Stimulated activated CD4-positive, alpha-beta T cell treated with anti-CD3 and anti-CD28 coated beads, Interleukin-4, amount 100 ng/mL, for 48 hours (primary cell): ENCODE measurements around the gene RARRES1.
A peak's percentile ranks its signal among the peaks of the same experiment; 100 is the strongest.

Source experiments
- DNase-seq, 2 donors: peaks; one replicate each; pipeline ENCODE4 v3.0.0-alpha.2; 2020; ENCODE audit warnings: low read depth in 2 of 2

The RARRES1 gene

GRCh38 chr3:158735296-158736033 is 3.2 kb upstream of the RARRES1 start:
- no peak for DNase-seq

GRCh38 chr3:158733656-158734055 is 1.4 kb upstream of the RARRES1 start:
- no peak for DNase-seq

- DNase-seq, result no peak
Observed at GRCh38 chr3:158732856-158733200, 571 bp upstream of the RARRES1 start.

- no peak for DNase-seq
Observed at GRCh38 chr3:158731486-158731885, 771 bp downstream of the RARRES1 start.

- DNase-seq, result no peak
Observed at GRCh38 chr3:158728851-158729250, 3.4 kb downstream of the RARRES1 start.

- no peak for DNase-seq
Observed at GRCh38 chr3:158728061-158728377, 4.2 kb downstream of the RARRES1 start.

GRCh38 chr3:158727206-158728060 is 4.8 kb downstream of the RARRES1 start:
- peak in 1 of 2 donors; percentile 16 for DNase-seq

- no peak for DNase-seq
Observed at GRCh38 chr3:158725348-158726011, 6.8 kb downstream of the RARRES1 start.

- DNase-seq, result no peak
Observed at GRCh38 chr3:158723991-158724390, 8.3 kb downstream of the RARRES1 start.

GRCh38 chr3:158722108-158722507 is 10.1 kb downstream of the RARRES1 start:
- no peak for DNase-seq

- DNase-seq, result no peak
Observed at GRCh38 chr3:158718490-158719170, 13.6 kb downstream of the RARRES1 start.

- DNase-seq, result no peak
Observed at GRCh38 chr3:158717576-158717975, 14.7 kb downstream of the RARRES1 start.

GRCh38 chr3:158713094-158713499 is 19.2 kb downstream of the RARRES1 start:
- DNase-seq, result no peak

- DNase-seq, result no peak
Observed at GRCh38 chr3:158712443-158712842, 19.8 kb downstream of the RARRES1 start.

- DNase-seq, result no peak
Observed at GRCh38 chr3:158711886-158712285, 20.4 kb downstream of the RARRES1 start.

GRCh38 chr3:158710601-158711000 is 21.7 kb downstream of the RARRES1 start:
- DNase-seq, result no peak

GRCh38 chr3:158709666-158710083 is 22.6 kb downstream of the RARRES1 start:
- DNase-seq, result no peak

GRCh38 chr3:158703566-158703965 is 28.7 kb downstream of the RARRES1 start:
- DNase-seq, result no peak

- DNase-seq, result no peak
Observed at GRCh38 chr3:158702815-158703481, 29.3 kb downstream of the RARRES1 start.

GRCh38 chr3:158701420-158702065 is 30.7 kb downstream of the RARRES1 start:
- DNase-seq, result no peak

GRCh38 chr3:158700559-158700958 is 31.7 kb downstream of the RARRES1 start:
- DNase-seq, result no peak
